Vagina (tissue), 2 donors: ENCODE results near the gene PTPRD. TPM values are rescaled to one million over a fixed set of nuclear protein-coding genes. Genes with fewer than 3 reads are reported as not detected.

ENCODE experiments used
- DNase-seq, 2 donors: peaks; one replicate each; pipeline ENCODE4 v3.0.0-alpha.2; 2017; ENCODE audit errors: extremely low spot score in 2 of 2
- H3K27ac ChIP-seq: fragments of 200-600 bp; sonication (generic); one replicate; pipeline ENCODE4 v1.5.1; 2019
- H3K27me3 ChIP-seq: fragments of 200-600 bp; sonication (generic); one replicate; pipeline ENCODE4 v1.5.1; 2019
- H3K36me3 ChIP-seq, 2 donors: fragments of 200-600 bp; sonication (generic); one replicate each; pipeline ENCODE4 v1.5.1; 2017 to 2019
- H3K4me1 ChIP-seq: fragments of 200-600 bp; sonication (generic); one replicate; pipeline ENCODE4 v1.5.1; 2019
- H3K4me3 ChIP-seq, 2 donors: fragments of 200-600 bp; sonication (generic); 1 replicate in 1 of 2; 2 replicates in 1 of 2; pipeline ENCODE4 v1.5.1; 2016 to 2019
- H3K9me3 ChIP-seq: fragments of 200-600 bp; sonication (generic); one replicate; pipeline ENCODE4 v1.5.1; 2019
- CTCF ChIP-seq, 3 experiments: fragments of 450-650 bp in 2 of 3; fragments of 200-600 bp in 1 of 3; sonication (generic) in 1 of 3; IDR thresholded peaks; one replicate each; pipeline ENCODE4 v1.5.1; 2017 to 2019; ENCODE audit warnings: antibody characterized with exemption in 3 of 3, mild to moderate bottlenecking in 2 of 3, moderate library complexity in 2 of 3
- POLR2A ChIP-seq, 2 donors: fragments of 450-650 bp; IDR thresholded peaks; one replicate each; pipeline ENCODE4 v1.6.1; 2017; ENCODE audit warnings: antibody characterized with exemption in 2 of 2, mild to moderate bottlenecking in 2 of 2, moderate library complexity in 2 of 2
- POLR2AphosphoS5 ChIP-seq, 2 donors: sonication (generic); formaldehyde crosslinking; IDR thresholded peaks; one replicate each; pipeline ENCODE4 v1.9.0; 2017; ENCODE audit warnings: antibody characterized with exemption in 2 of 2, mild to moderate bottlenecking in 2 of 2, low read depth in 1 of 2; ENCODE audit not compliant: insufficient read depth in 1 of 2
- intact Hi-C: fragments of 100-400 bp; cut with DNase I; formaldehyde crosslinking; loops from one replicate; pipeline ENCODE4 v1.15.1; 2023
- total RNA-seq: library from RNA; depleted of rRNA; stranded (reverse); fragments of >200 nt; gene quantifications from one replicate; pipeline ENCODE4 v1.2.3, GENCODE V29; 2016

Gene PTPRD
- total RNA-seq, 1 donor from 2014 or later: 10.3 TPM

GRCh38 chr9:10008101-10008799 lies 604.6 kb downstream of the PTPRD start:
- no peak for TF ChIP-seq POLR2AphosphoS5 (IDR thresholded peaks at IDR 0.05; ENCODE audit: insufficient read depth in 1 of 2, low read depth in 1 of 2)
- no peak for TF ChIP-seq POLR2A (IDR thresholded peaks at IDR 0.05)
- TF ChIP-seq CTCF (IDR thresholded peaks at IDR 0.05): no peak
- Histone ChIP-seq H3K4me1 (no peaks in the 10 kb centered on the region), H3K36me3 (no peaks in the 10 kb centered on the region), H3K27ac (no peak overlapping the region), H3K9me3 (no peaks in the 10 kb centered on the region), H3K4me3 (no peak overlapping the region), H3K27me3 (no peaks in the 10 kb centered on the region)
- DNase-seq: no peak
- intact Hi-C loops: no loop called here

GRCh38 chr9:10007356-10007755 lies 605.4 kb downstream of the PTPRD start:
- DNase-seq: no peak
- TF ChIP-seq POLR2AphosphoS5 (IDR thresholded peaks at IDR 0.05; ENCODE audit: insufficient read depth in 1 of 2, low read depth in 1 of 2) (no peak), CTCF (IDR thresholded peaks at IDR 0.05) (no peak), POLR2A (IDR thresholded peaks at IDR 0.05) (no peak)
- no peaks in the 10 kb centered on the region for H3K4me1 ChIP-seq
- no peaks in the 10 kb centered on the region for H3K36me3 ChIP-seq
- no peaks in the 10 kb centered on the region for H3K27me3 ChIP-seq
- intact Hi-C loops: no loop called here
- H3K4me3 ChIP-seq: no peak overlapping the region
- no peaks in the 10 kb centered on the region for H3K9me3 ChIP-seq
- no peak overlapping the region for H3K27ac ChIP-seq

DNA sequence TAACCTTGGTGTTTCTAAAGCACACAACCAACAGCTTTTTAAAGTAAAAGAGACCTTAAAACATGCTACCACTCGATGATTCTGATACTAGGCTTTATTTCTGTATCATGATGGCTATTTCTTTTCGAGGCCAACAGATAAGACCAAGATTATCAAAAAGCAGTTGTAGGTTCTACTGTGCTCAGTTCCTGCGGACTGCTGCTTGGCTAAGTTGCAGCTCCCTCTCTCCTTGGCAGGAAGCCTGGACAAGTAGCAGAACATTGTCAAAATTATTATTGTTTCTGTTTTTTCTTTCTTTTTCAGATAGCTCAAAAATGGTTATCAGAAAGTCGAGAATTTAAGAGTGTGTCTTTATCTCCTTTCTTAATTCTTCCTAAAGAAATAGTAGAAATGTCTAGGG lies 607.6 kb downstream of the PTPRD start:
- TF ChIP-seq POLR2A (IDR thresholded peaks at IDR 0.05): no peak
- TF ChIP-seq POLR2AphosphoS5 (IDR thresholded peaks at IDR 0.05; ENCODE audit: insufficient read depth in 1 of 2, low read depth in 1 of 2): no peak
- no peak for TF ChIP-seq CTCF (IDR thresholded peaks at IDR 0.05)
- H3K27ac ChIP-seq: no peak overlapping the region
- H3K9me3 ChIP-seq: no peaks in the 10 kb centered on the region
- no peaks in the 10 kb centered on the region for H3K27me3 ChIP-seq
- no peak for DNase-seq
- no peak overlapping the region for H3K4me3 ChIP-seq
- no peaks in the 10 kb centered on the region for H3K36me3 ChIP-seq
- intact Hi-C loops: no loop called here
- no peaks in the 10 kb centered on the region for H3K4me1 ChIP-seq

DNA sequence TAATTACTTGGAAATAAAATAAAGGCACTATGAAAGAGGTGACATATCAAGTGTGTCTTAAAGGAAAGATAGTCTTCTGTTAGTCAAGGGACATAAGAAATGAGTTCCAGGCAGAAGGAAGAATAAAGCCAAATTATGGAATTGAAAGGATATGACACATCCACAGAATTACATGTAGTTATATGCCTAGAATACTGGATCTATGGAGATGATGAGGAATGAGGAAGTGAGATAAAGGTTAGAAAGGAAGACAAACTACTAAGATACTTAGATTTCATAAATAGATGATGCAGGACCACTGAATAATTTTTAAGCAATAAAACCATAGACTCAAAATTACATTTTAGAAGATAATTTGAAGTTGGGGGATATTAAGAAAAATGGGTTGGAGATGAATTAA lies 609.8 kb downstream of the PTPRD start:
- Histone ChIP-seq H3K27me3 (no peaks in the 10 kb centered on the region), H3K9me3 (no peaks in the 10 kb centered on the region), H3K4me3 (no peak overlapping the region), H3K36me3 (no peaks in the 10 kb centered on the region), H3K4me1 (no peaks in the 10 kb centered on the region), H3K27ac (no peak overlapping the region)
- no peak for DNase-seq
- intact Hi-C loops: no loop called here
- TF ChIP-seq POLR2AphosphoS5 (IDR thresholded peaks at IDR 0.05; ENCODE audit: insufficient read depth in 1 of 2, low read depth in 1 of 2) (no peak), POLR2A (IDR thresholded peaks at IDR 0.05) (no peak)

DNA sequence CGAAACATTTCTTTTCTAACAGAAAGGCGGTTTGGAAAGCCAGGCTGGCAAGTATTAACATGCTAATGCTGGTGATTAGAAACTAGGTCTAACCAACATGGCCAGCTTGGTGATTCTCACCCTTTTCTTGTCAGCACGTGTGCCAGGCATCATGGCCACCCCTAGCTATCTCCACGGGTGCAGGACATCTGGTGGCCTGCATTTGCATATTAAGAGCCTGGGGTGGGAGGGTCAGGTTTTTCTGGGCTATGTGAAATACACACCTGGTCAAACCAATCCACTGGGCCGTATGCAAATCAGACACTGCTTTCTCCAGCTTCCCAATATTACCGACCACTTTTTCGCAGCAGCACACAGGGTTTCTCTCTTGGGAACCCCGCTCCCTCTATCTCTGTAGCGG lies 612.1 kb downstream of the PTPRD start:
- Histone ChIP-seq H3K36me3 (no peaks in the 10 kb centered on the region), H3K4me3 (no peak overlapping the region), H3K27ac (no peak overlapping the region), H3K27me3 (no peaks in the 10 kb centered on the region), H3K9me3 (no peaks in the 10 kb centered on the region), H3K4me1 (no peaks in the 10 kb centered on the region)
- TF ChIP-seq CTCF (IDR thresholded peaks at IDR 0.05): no peak
- no peak for TF ChIP-seq POLR2A (IDR thresholded peaks at IDR 0.05)
- DNase-seq: no peak
- intact Hi-C loops: no loop called here
